B cell (primary cell): ENCODE results near the gene KCTD20. TPM values are rescaled to one million over a fixed set of nuclear protein-coding genes. Genes with fewer than 3 reads are reported as not detected.
A peak's percentile ranks its signal among the peaks of the same experiment; 100 is the strongest.

Source experiments
- ATAC-seq: fragments of 200-7000 bp; cut with Tn5 transposase; one replicate; pipeline ENCODE4 v1.10.0; 2021; ENCODE audit warnings: low read depth, mild to moderate bottlenecking, moderate number of reproducible peaks, moderate library complexity
- CTCF ChIA-PET: fragments of 350-600 bp; sonication (Branson Sonifier 250); formaldehyde crosslinking; loops from one replicate; lab custom pipeline; 2021; ENCODE audit warnings: antibody characterized with exemption, inconsistent platforms; lab: Charles Lee
- POLR2A ChIA-PET: fragments of 350-600 bp; sonication (Branson Sonifier 250); formaldehyde crosslinking; loops from one replicate; lab custom pipeline; 2021; ENCODE audit warnings: antibody characterized with exemption; lab: Charles Lee
- DNase-seq: peaks from one replicate; pipeline ENCODE4 v3.0.0; 2013
- H2AFZ ChIP-seq: 2 replicates; pipeline ENCODE4 v1.6.1; 2012; ENCODE audit warnings: mild to moderate bottlenecking, low read depth, low read length; ENCODE audit not compliant: insufficient read depth, poor library complexity, severe bottlenecking
- H3K27ac ChIP-seq, 2 donors: 1 replicate in 1 of 2; 2 replicates in 1 of 2; pipeline ENCODE4 v1.5.1; 2012 to 2013; ENCODE audit warnings: low read length in 2 of 2, mild to moderate bottlenecking in 2 of 2, moderate library complexity in 1 of 2
- H3K27me3 ChIP-seq, 4 experiments: fragments of 200-600 bp in 1 of 4; sonication (generic) in 1 of 4; replicated peaks in 1 of 4; 1 replicate in 2 of 4; 2 replicates in 2 of 4; pipeline versions ENCODE4 v1.6.1 to v1.7.0; 2013 to 2016; ENCODE audit warnings: low read length in 3 of 4, mild to moderate bottlenecking in 2 of 4, mixed read lengths in 1 of 4, moderate library complexity in 1 of 4; ENCODE audit not compliant: insufficient read depth in 4 of 4, control insufficient read depth in 3 of 4; ENCODE audit errors: control extremely low read depth in 1 of 4
- H3K36me3 ChIP-seq, 2 experiments: replicated peaks in 1 of 2; 1 replicate in 1 of 2; 2 replicates in 1 of 2; pipeline versions ENCODE4 v1.6.1 to v1.7.1; 2013; ENCODE audit warnings: low read length in 1 of 2; ENCODE audit not compliant: insufficient read depth in 2 of 2, control insufficient read depth in 1 of 2; ENCODE audit errors: control extremely low read depth in 1 of 2, extremely low read depth in 1 of 2
- H3K4me1 ChIP-seq, 2 donors: fragments of 200-600 bp in 1 of 2; sonication (generic) in 1 of 2; 1 replicate in 1 of 2; 2 replicates in 1 of 2; pipeline versions ENCODE4 v1.5.1 to v1.6.1; 2013 to 2017; ENCODE audit warnings: low read length in 2 of 2; ENCODE audit not compliant: control insufficient read depth in 2 of 2, insufficient read depth in 2 of 2
- H3K4me2 ChIP-seq: replicated peaks from 2 replicates; pipeline ENCODE3; 2012; ENCODE audit warnings: mild to moderate bottlenecking, low read depth, low read length; ENCODE audit not compliant: poor library complexity, severe bottlenecking
- H3K4me3 ChIP-seq, 5 experiments: fragments of 200-600 bp in 1 of 5; sonication (generic) in 1 of 5; 1 replicate in 3 of 5; 2 replicates in 2 of 5; pipeline versions ENCODE4 v1.5.1 to v1.7.0; 2011 to 2016; ENCODE audit warnings: low read length in 4 of 5, mild to moderate bottlenecking in 4 of 5, low read depth in 2 of 5, control low read depth in 1 of 5, moderate library complexity in 1 of 5; ENCODE audit not compliant: insufficient read depth in 1 of 5; ENCODE audit errors: control extremely low read depth in 1 of 5, extremely low read depth in 1 of 5
- H3K79me2 ChIP-seq: fragments of 200-600 bp; sonication (generic); one replicate; pipeline ENCODE4 v1.6.0; 2016; ENCODE audit warnings: low read length; ENCODE audit not compliant: control insufficient read depth, insufficient read depth
- H3K9ac ChIP-seq: fragments of 200-600 bp; sonication (generic); 2 replicates; pipeline ENCODE4 v1.6.1; 2017; ENCODE audit warnings: mild to moderate bottlenecking, low read length, moderate library complexity
- H3K9me3 ChIP-seq, 3 donors: one replicate each; pipeline versions ENCODE4 v1.6.1 to v1.7.1; 2013; ENCODE audit warnings: low read length in 2 of 3; ENCODE audit not compliant: control insufficient read depth in 2 of 3, insufficient read depth in 1 of 3; ENCODE audit errors: control extremely low read depth in 1 of 3
- H4K20me1 ChIP-seq: 2 replicates; pipeline ENCODE4 v1.6.0; 2012; ENCODE audit warnings: mild to moderate bottlenecking, low read length; ENCODE audit not compliant: insufficient read depth, control insufficient read depth, poor library complexity, severe bottlenecking
- H3K27ac Mint-ChIP-seq: one replicate; pipeline ENCODE4 v1.8.0; 2021; ENCODE audit warnings: mixed read lengths
- H3K27me3 Mint-ChIP-seq: one replicate; pipeline ENCODE4 v1.8.0; 2021; ENCODE audit warnings: mixed read lengths
- H3K4me1 Mint-ChIP-seq: one replicate; pipeline ENCODE4 v1.8.0; 2021; ENCODE audit warnings: mixed read lengths
- H3K4me3 Mint-ChIP-seq: one replicate; pipeline ENCODE4 v1.8.0; 2021; ENCODE audit warnings: mixed read lengths
- H3K9me3 Mint-ChIP-seq: one replicate; pipeline ENCODE4 v1.8.0; 2022; ENCODE audit warnings: mixed read lengths; ENCODE audit not compliant: insufficient read depth
- EZH2 ChIP-seq: IDR thresholded peaks from 2 replicates; pipeline ENCODE4 v1.6.1; 2012; ENCODE audit warnings: borderline replicate concordance, low read depth, mild to moderate bottlenecking, moderate library complexity, low read length; ENCODE audit not compliant: insufficient read depth, poor library complexity, severe bottlenecking
- WGBS: methylation state at CpG from one replicate; pipeline ENCODE4 v1.1.5; 2013; ENCODE audit warnings: missing lambda C conversion rate; ENCODE audit not compliant: insufficient coverage; 5-methylcytosine and 5-hydroxymethylcytosine counted together
- intact Hi-C: fragments of 100-400 bp; cut with micrococcal nuclease; formaldehyde crosslinking; loops from one replicate; pipeline ENCODE4 v1.10.0; 2022
- polyA plus RNA-seq: library from polyadenylated mRNA; depleted of rRNA; stranded (reverse); fragments of >200 nt; gene quantifications from 2 replicates; pipeline ENCODE4 v1.2.3, GENCODE V29; 2012
- total RNA-seq, 2 donors: library from RNA; stranded (reverse); fragments of 120-200 nt in 1 of 2; gene quantifications; 1 replicate in 1 of 2; 2 replicates in 1 of 2; pipeline versions ENCODE4 v1.2.3 to v1.2.4, GENCODE V29; 2013 to 2022
- TF ChIP-seq, protein P1 (sequence below): fragments of 200-600 bp; IDR thresholded peaks from one replicate; pipeline ENCODE4 v1.8.0; 2022; ENCODE audit warnings: antibody characterized with exemption, mild to moderate bottlenecking

KCTD20 gene
- total and polyA plus RNA-seq, 2 donors (not counting 1 experiment from before 2014, with no cell fraction given): 19.5 to 37.5 TPM

DNA sequence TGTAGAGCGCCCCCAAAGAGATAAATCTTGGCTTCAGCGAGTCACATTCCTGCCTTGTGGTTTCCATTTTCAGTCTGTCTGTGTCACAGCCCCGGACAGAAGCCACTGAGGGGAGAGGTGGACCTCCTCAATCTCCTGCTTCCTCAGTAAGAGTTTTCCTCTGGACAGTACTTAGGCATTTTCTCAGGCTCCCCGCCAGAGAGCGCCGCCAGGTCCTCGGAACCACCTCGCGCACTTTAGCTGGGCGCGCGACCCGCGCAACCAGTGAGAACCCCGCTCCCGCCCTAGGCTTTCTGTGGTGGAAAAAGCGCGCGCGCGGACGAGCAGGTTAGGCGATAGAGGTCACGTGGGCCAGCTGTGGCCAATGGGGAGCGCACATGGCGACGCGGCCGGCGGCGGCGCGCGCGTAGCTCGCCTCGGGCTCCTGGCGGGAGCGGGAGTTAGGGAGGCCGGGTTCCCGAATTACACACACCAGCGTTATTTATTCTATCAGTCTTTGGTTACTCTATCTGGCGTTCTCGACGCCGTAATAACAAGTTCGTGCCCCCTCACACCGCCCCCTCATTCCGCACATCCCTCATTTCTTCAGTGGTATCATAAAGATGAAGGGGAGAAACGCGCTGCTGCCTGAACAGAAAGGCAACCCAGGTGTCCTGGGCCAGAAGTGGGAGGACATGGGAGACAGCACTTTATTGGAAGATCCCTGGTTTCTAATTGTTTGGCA lies 19.5 kb upstream of the KCTD20 start:
- no peaks in the 10 kb centered on the region for H3K36me3 ChIP-seq
- ChIA-PET POLR2A (interaction anchor here (0.6 to 1.2 kb wide), 3 partner anchors 17 to 91 kb away, joined by 3 to 7 read pairs (median 6); partner anchors contain the start of gene KCTD20), CTCF (interaction anchor here (0.6 to 3.8 kb wide), 19 partner anchors 16 to 428 kb away, joined by 3 to 29 read pairs (median 4); partner anchors contain the start of gene SRSF3)
- WGBS: under 1% methylated on average over 40 of the region's 51 CpGs
- peak overlapping the region; percentile 57 to 68 for H3K27ac ChIP-seq
- intact Hi-C loops: loop anchor here (1.0 to 10.0 kb wide), 8 partner anchors 19 to 432 kb away; partner anchors contain the start of genes KCTD20, PXT1, SRSF3 and STK38
- peak overlapping the region; percentile 74 for H3K9ac ChIP-seq
- H2AFZ ChIP-seq: peak overlapping the region; percentile 98
- TF ChIP-seq EZH2: no peak
- TF ChIP-seq, protein P1, sequence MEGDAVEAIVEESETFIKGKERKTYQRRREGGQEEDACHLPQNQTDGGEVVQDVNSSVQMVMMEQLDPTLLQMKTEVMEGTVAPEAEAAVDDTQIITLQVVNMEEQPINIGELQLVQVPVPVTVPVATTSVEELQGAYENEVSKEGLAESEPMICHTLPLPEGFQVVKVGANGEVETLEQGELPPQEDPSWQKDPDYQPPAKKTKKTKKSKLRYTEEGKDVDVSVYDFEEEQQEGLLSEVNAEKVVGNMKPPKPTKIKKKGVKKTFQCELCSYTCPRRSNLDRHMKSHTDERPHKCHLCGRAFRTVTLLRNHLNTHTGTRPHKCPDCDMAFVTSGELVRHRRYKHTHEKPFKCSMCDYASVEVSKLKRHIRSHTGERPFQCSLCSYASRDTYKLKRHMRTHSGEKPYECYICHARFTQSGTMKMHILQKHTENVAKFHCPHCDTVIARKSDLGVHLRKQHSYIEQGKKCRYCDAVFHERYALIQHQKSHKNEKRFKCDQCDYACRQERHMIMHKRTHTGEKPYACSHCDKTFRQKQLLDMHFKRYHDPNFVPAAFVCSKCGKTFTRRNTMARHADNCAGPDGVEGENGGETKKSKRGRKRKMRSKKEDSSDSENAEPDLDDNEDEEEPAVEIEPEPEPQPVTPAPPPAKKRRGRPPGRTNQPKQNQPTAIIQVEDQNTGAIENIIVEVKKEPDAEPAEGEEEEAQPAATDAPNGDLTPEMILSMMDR: peak; percentile 69
- DNase-seq (peak; percentile 98), ATAC-seq (peak; percentile 96)
- Mint-ChIP-seq H3K9me3 (no peaks in the 10 kb centered on the region), H3K27ac (peak overlapping the region; percentile 94), H3K27me3 (no peaks in the 10 kb centered on the region), H3K4me3 (peak overlapping the region; percentile 97), H3K4me1 (peaks cover 17% of the 10 kb centered on the region)
- H3K4me3 ChIP-seq: peak overlapping the region; percentile 68 to 81 (median 76)
- H3K4me2 ChIP-seq: peak overlapping the region; percentile 81
- no peaks in the 10 kb centered on the region for H3K27me3 ChIP-seq
- no peaks in the 10 kb centered on the region for H4K20me1 ChIP-seq
- no peaks in the 10 kb centered on the region for H3K9me3 ChIP-seq
- H3K79me2 ChIP-seq: no peaks in the 10 kb centered on the region
- H3K4me1 ChIP-seq: peaks cover 9 to 14% of the 10 kb centered on the region in 2 donors

DNA sequence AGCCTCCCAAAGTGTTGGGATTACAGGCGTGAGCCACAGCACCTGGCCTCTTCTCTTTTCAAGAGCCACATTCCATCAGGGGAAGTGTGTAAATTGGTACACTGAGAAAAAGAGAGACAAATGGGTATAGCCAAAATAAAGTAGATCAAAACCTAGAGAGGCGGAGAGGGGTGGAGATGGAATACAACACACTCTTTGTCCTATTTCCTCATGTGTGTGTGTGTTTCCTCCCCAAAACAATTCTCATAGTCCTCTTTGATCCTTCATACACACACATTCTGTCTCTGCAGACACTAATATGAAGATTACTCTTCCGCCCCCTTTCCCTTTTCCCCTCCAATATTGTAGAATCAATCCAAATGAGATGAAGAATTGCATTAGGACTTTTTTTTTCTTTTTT lies 16.2 kb upstream of the KCTD20 start:
- Histone ChIP-seq H3K9ac (no peak overlapping the region), H4K20me1 (no peaks in the 10 kb centered on the region), H3K9me3 (no peaks in the 10 kb centered on the region), H3K36me3 (no peaks in the 10 kb centered on the region), H2AFZ (no peak overlapping the region), H3K4me1 (peaks cover 9 to 14% of the 10 kb centered on the region in 2 donors), H3K4me2 (no peak overlapping the region), H3K79me2 (no peaks in the 10 kb centered on the region), H3K4me3 (no peak overlapping the region), H3K27me3 (no peaks in the 10 kb centered on the region), H3K27ac (no peak overlapping the region)
- ChIA-PET POLR2A (no interaction called here), CTCF (no interaction called here)
- H3K9me3 Mint-ChIP-seq: no peaks in the 10 kb centered on the region
- H3K27ac Mint-ChIP-seq: no peak overlapping the region
- H3K4me1 Mint-ChIP-seq: peaks cover 17% of the 10 kb centered on the region
- no peak for DNase-seq
- H3K4me3 Mint-ChIP-seq: no peak overlapping the region
- WGBS: no CpG with 5 or more reads among the region's 3 CpGs
- H3K27me3 Mint-ChIP-seq: no peaks in the 10 kb centered on the region
- no peak for ATAC-seq
- TF ChIP-seq, protein P1: no peak
- TF ChIP-seq EZH2: no peak
- intact Hi-C loops: loop anchor here (10.0 kb wide), 2 partner anchors 88 to 428 kb away; no protein-coding TSS in a partner anchor
